Activated CD4-positive, alpha-beta T cell treated with anti-CD3 and anti-CD28 coated beads for 24 hours (primary cell): ENCODE data around the gene TSPAN4.
A peak's percentile ranks its signal among the peaks of the same experiment; 100 is the strongest.

Experiments used
- DNase-seq, 2 donors: peaks; one replicate each; pipeline ENCODE4 v3.0.0-alpha.2; 2020; ENCODE audit warnings: low read depth in 2 of 2

Gene TSPAN4

GRCh38 chr11:824292-824880 lies 18.3 kb upstream of the TSPAN4 start:
- DNase-seq: no peak

- DNase-seq: no peak
Observed at GRCh38 chr11:824942-825341, 17.7 kb upstream of the TSPAN4 start.

GRCh38 chr11:825366-826226 lies 17.1 kb upstream of the TSPAN4 start:
- no peak for DNase-seq

GRCh38 chr11:826227-826621 lies 16.4 kb upstream of the TSPAN4 start:
- no peak for DNase-seq

- DNase-seq: no peak
Observed at GRCh38 chr11:826836-827145, 15.9 kb upstream of the TSPAN4 start.

- DNase-seq: no peak
Observed at GRCh38 chr11:827146-827896, 15.3 kb upstream of the TSPAN4 start.

- no peak for DNase-seq
Observed at GRCh38 chr11:827897-828192, 14.8 kb upstream of the TSPAN4 start, which contains the start of gene CRACR2B. Gene CRACR2B (plus strand): TSS chr11:827919. CDS start chr11:828608, 689 bp downstream.

- DNase-seq: no peak
Observed at GRCh38 chr11:828506-829175, 14.0 kb upstream of the TSPAN4 start.

- DNase-seq: no peak
Observed at GRCh38 chr11:829176-829846, 13.3 kb upstream of the TSPAN4 start.

- DNase-seq: no peak
Observed at GRCh38 chr11:829847-830294, 12.8 kb upstream of the TSPAN4 start.

GRCh38 chr11:830295-831117 lies 12.1 kb upstream of the TSPAN4 start:
- peak in 1 of 2 donors; percentile 58 for DNase-seq

GRCh38 chr11:831118-831864 lies 11.4 kb upstream of the TSPAN4 start:
- DNase-seq: no peak

- no peak for DNase-seq
Observed at GRCh38 chr11:831961-832528, 10.6 kb upstream of the TSPAN4 start.

GRCh38 chr11:832529-833113 lies 10.0 kb upstream of the TSPAN4 start, which contains the start of gene CD151:
Gene CD151 (plus strand): TSS chr11:832952. CDS start chr11:836070, 3,118 bp downstream.
- peak in 1 of 2 donors; percentile 42 for DNase-seq

- no peak for DNase-seq
Observed at GRCh38 chr11:833114-833791, 9.4 kb upstream of the TSPAN4 start.

GRCh38 chr11:833849-834311 lies 8.8 kb upstream of the TSPAN4 start:
- no peak for DNase-seq

- DNase-seq: no peak
Observed at GRCh38 chr11:834371-835316, 8.0 kb upstream of the TSPAN4 start.
